GF-D8 (cell line): ENCODE measurements around the gene UBE2R2.
"Not testable (repeated sequence)": the region's sequence is repeated elsewhere in the genome, so short reads cannot be mapped to it uniquely, and the experiment has no call there.

ENCODE experiments used
- DNase-seq: peaks from one replicate; lab custom pipeline; 2025; lab: John Stamatoyannopoulos, UW

UBE2R2 gene, protein sequence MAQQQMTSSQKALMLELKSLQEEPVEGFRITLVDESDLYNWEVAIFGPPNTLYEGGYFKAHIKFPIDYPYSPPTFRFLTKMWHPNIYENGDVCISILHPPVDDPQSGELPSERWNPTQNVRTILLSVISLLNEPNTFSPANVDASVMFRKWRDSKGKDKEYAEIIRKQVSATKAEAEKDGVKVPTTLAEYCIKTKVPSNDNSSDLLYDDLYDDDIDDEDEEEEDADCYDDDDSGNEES

DNA sequence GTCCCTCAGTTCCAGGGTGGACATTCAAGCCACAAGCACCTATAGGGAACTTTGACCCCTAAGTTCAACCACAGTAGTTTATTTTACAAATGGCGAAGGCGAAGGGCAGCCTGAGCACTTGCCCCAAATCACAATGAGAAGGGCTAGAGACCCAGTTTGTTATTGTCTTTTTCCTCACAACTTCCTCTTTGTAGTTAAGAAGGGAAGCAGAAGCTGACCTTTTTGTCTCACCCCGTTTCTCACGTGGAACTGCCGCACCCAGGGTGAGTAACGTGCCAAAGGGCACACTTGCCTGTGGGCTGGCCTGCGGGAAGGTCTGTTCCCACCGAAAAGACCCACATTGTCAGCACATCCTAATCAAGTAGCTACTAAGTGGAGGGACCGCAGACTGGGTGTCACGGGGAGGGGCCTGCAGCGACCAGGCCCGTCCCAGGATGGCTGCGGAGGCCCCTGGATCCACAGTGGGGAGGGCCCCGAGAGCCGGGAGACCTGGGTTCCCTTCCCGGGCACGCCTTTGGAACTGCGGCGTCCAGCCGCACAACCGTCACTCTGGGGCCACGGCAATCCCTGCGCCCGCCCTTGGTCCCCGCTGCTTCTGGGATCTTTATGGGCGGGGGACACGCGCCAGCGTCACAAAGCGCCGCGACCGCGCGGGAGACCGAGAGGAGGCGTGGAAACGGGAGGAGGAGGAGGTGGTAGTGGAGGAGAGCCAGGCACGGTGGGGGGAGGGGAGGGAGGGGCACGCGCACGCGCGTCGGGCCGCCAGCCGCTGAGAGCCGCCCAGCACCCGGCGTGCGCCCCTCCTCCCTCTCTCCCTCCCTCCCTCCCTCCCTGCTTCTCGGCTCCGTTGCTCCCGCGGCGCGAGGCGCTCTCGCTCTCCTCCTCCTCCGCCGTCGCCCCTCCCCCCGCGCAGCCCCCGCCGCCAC lies at the start of gene UBE2R2:
Gene UBE2R2, plus strand, starts transcription at position 834 of the 926 bp plus-strand sequence. CDS start 598 bp downstream, outside the sequence.
- DNase-seq: peak; percentile 82

GRCh38 chr9:33770156-33770880 lies 46.6 kb upstream of the UBE2R2 start:
- DNase-seq: not testable (repeated sequence)

DNA sequence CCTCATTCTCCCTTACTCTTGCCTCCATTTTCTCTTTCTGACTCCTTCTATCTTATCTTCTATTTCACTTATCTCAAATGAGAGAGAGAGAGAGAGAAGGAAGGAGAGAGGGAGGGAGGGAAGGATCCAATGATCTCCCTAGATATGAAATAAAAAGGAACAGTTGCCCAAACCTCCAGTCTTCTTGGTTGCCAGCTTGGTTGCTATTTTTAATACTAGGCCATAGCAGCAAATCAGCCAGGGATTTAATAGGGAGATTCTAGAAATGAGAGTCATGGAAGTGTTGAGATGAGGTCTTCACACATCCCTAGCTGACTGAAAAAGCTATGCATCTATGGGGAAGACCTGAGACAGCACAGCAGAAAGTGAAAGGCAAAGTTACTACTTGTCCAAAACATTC lies 43.8 kb upstream of the UBE2R2 start:
- DNase-seq: not testable (repeated sequence)

DNA sequence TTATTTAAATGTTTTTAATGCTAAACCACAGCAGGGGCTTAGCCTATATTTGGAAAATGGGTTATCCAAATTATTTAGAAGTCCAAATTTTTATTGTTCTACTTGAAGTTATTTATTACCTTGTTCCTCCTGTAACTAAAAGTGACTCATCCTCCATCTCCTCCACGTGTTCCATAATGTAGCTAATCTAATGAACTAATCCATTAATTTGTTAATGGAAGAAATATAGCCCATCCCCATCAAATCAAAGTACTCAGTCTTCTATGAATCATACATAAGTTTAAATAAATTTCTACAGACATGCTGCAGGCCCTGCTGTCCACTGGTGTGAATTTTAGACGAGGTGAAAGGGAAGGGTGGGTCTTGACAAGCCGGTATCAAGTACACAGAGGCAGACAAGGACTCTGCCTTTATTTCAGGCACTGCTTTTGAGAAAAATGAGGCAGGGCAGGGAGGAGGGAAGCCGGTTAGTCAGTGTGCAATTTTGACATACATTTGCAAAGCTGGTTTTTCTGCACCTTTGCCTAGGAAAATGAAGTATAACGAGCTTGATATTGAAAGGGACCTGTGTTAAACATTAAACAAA lies 42.8 kb upstream of the UBE2R2 start:
- not testable (repeated sequence) for DNase-seq

DNA sequence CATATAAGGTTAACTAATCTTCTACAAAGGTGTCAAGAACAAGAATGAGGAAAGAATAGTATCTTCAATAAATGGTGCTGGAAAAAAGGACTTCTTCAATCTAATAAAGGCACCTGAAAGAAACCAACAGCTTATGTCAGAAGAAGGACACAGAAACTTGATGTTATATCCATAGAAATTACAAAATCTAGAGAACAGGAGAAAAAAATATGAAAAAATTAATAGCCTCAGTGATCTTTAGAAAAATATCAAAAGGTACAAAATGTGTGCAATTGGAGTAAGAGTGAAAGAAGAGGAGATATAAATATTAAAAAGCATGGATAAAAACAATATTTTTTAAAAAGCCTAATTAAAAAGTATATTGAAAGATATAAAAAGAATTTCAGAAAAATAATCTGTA lies 40.4 kb upstream of the UBE2R2 start:
- no peak for DNase-seq

GRCh38 chr9:33778700-33779351 lies 38.1 kb upstream of the UBE2R2 start:
- no peak for DNase-seq

DNA sequence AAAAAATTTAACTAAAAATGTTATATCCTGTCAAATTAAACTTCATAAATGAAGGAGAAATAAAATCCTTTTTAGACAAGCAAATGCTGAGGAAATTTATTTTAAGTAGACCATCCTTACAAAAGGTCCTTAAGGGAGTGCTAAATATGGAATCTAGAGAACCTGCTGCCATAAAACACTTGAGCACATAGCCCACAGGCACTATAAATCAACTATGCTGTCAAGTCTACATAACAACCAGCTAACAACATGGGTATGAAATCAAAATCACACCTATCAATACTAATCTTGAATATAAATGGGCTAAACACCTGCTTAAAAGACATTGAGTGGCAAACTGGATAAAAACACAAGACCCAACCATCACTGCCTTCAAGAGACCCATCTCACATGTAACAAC lies 36.7 kb upstream of the UBE2R2 start:
- no peak for DNase-seq

DNA sequence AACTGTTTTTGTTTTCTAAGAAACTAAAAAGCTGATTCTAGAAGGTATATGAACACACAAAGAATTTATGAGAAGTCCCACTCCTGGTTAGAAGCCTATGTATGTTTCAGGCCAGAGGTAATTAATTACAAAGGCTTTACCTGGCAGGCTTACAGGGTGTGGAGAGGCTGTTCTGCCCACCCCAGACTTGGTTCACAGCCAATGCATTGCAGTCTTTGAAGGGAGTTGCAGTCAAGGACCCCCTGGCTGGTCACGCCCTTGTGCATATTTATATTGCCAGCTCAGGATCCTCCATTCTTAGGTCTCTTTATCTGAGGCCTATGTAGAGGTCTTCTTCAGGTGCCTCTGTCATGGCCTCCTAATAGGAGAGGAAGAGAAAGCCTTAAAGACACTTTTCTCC lies 35.2 kb upstream of the UBE2R2 start:
- no peak for DNase-seq

DNA sequence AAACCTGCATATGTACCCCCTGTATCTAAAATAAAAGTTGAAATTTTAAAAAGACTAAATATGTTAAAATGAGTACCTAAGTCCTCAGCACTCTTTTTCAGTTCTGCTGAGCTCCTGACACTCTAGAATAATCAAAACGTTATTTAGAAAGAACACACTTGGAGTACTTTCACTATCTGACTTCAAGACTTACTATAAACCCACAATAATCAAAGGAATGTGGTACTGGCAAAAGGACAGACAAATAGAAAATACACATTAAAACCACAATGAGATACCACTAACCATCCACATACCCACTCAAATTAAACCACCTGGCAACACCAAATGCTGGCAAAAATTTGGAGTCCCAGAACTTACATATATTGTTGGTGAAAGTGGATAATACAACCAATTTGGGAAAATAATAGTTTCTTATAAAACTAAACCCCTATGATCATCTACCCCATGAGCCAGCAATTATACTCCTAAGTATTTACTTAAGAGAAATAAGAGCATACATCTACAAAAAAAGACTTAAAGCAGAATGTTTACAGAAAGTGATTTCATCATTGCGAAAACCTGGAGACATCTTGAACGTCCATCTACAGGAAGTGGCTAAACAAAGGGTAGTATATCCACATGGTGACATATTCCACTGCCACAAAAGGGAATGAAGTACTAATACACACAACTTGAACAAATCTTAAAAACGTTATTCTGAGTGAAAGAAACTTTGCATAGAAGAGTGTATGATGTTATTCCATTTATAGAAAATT lies 34.4 kb upstream of the UBE2R2 start:
- DNase-seq: no peak

- no peak for DNase-seq
Measured at GRCh38 chr9:33785914-33786313, 31.0 kb upstream of the UBE2R2 start.

DNA sequence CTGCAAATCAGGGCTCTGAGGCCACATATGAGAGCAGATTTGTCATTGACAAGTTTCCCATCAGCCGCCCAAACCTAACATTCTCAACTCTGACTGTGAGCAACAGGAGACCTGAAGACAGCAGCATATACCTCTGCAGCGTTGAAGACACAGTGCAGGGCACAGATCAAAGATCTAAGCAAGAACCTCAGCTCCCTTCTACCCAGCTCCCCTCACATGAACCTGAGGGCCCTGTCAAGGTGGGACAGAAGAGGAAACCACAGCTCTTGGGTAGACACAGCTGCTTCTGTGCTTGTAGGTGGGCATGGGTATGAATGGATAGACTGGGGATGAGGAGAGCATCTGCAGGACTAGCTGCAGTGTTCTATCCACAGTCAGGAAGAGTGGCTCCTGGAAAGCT lies 30.3 kb upstream of the UBE2R2 start:
- DNase-seq: no peak

- DNase-seq: no peak
Measured at GRCh38 chr9:33787839-33788238, 29.1 kb upstream of the UBE2R2 start.

- DNase-seq: not testable (repeated sequence)
Measured at GRCh38 chr9:33789429-33789828, 27.5 kb upstream of the UBE2R2 start.

DNA sequence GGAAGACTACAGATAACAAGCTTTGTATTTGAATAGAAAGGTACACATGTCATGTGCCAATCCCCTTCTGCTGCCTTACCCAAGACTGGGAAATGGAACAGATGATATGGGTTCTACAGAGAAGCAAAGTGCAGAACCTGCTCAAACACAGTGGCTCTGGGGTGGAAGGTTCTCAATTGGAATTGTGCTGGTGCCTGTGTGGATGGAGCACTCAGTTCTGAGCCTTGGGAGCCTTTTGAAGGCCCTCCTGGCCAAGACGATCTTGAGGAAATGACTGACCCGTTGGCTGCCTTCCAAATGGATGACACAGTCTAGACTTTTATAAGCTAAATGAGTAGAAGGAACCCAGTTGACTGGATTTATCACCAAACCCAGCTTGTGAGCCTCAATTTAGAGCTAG lies 25.8 kb upstream of the UBE2R2 start:
- no peak for DNase-seq

- DNase-seq: not testable (repeated sequence)
Measured at GRCh38 chr9:33793496-33793895, 23.5 kb upstream of the UBE2R2 start.

DNA sequence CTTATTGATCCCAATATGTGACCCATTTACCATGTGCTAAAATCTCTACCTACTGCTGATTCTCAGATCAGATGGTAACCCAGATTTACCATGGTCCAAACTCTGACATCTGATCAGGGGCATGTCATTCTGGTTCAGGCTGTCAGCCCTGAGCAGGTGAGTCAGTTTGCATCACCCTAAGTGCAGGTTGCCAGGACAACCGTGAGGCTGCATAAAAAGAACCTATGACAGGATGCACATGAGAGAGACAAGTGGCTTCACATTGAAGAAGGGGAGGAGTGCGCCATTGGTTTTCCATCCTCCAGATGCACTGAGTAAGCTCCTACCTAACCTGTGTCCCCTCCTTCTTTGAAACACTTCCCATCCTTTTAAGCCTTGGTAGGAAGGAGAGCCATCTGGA lies 22.4 kb upstream of the UBE2R2 start:
- no peak for DNase-seq

DNA sequence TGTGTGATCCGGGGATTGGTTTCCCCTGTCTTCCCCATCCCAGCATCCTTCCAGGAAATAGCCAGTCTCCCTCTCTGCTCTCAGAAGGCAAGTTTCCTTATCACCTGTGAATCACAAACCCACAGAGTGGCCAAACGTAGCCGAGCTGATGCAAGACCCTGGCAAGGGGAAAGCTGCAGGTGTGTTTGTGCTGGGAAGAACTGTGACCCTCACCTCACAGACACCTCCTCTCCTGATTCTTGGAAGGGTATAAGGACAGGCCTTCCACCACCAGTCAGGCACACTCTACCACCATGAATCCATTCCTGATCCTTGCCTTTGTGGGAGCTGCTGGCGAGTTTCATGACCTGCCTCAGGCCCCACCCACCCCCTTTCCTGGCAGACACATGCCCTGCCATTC lies 21.7 kb upstream of the UBE2R2 start, which contains the start of gene PRSS3:
Gene PRSS3, plus strand, starts transcription at position 281 of the 400 bp plus-strand sequence. Its CDS starts 13 bp downstream, at position 294.
- DNase-seq: no peak

GRCh38 chr9:33795819-33796218 lies 21.1 kb upstream of the UBE2R2 start:
- DNase-seq: no peak

DNA sequence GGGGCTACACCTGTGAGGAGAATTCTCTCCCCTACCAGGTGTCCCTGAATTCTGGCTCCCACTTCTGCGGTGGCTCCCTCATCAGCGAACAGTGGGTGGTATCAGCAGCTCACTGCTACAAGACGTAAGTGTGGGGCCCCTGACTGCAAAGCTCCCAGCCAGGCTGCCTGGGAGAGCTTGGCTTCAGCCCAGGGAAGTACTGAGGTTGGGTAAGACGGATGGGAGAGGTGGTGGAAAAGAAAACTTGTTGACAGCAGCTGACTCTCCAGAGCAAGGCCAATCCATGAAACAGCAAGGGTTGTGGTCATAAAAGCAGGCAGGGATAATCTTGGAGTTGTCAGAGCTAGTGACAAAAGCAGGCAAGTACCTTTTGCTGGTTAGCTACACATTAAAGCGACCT lies 20.3 kb upstream of the UBE2R2 start:
- DNase-seq: not testable (repeated sequence)

DNA sequence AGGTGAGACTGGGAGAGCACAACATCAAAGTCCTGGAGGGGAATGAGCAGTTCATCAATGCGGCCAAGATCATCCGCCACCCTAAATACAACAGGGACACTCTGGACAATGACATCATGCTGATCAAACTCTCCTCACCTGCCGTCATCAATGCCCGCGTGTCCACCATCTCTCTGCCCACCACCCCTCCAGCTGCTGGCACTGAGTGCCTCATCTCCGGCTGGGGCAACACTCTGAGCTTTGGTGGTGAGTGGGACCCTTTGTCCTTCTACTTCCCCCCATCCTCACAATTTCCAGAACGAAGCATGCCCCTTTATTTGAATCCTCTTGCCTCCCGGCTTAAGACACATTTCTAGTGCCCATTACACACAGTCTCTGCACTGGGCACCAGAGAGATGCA lies 19.1 kb upstream of the UBE2R2 start:
- DNase-seq: no peak

GRCh38 chr9:33798545-33798944 lies 18.4 kb upstream of the UBE2R2 start:
- no peak for DNase-seq
